HepG2 (cell line): ENCODE measurements around the gene EMP2. TPM values are rescaled to one million over a fixed set of nuclear protein-coding genes. Genes with fewer than 3 reads are reported as not detected.
A peak's percentile ranks its signal among the peaks of the same experiment; 100 is the strongest.

Experiments used
- DPF2 ChIP-seq: sonication (generic); formaldehyde crosslinking; IDR thresholded peaks from 2 replicates; pipeline ENCODE4 v1.4.0; 2020; ENCODE audit warnings: mild to moderate bottlenecking, low read depth, missing genetic modification reagents, borderline replicate concordance
- HMGXB3 ChIP-seq: sonication (generic); formaldehyde crosslinking; IDR thresholded peaks from 2 replicates; pipeline ENCODE4 v1.4.0; 2020; ENCODE audit warnings: missing genetic modification reagents, borderline replicate concordance
- HMGXB4 ChIP-seq, 2 experiments: sonication (generic) in 1 of 2; formaldehyde crosslinking in 1 of 2; IDR thresholded peaks; 2 replicates each; pipeline versions ENCODE4 v1.4.0 to v1.6.1; 2018 to 2020; ENCODE audit warnings: missing genetic modification reagents in 2 of 2, borderline replicate concordance in 1 of 2, low read depth in 1 of 2, mild to moderate bottlenecking in 1 of 2, missing biosample characterization in 1 of 2
- IRF2 ChIP-seq: IDR thresholded peaks from 2 replicates; pipeline ENCODE4 v1.6.1; 2018; ENCODE audit warnings: missing genetic modification reagents, missing compliant biosample characterization
- KDM3A ChIP-seq: IDR thresholded peaks from 2 replicates; pipeline ENCODE4 v1.6.1; 2018; ENCODE audit warnings: low read depth, missing compliant biosample characterization
- LCORL ChIP-seq, 2 experiments: fragments of 450-650 bp in 1 of 2; sonication (generic) in 1 of 2; formaldehyde crosslinking in 1 of 2; IDR thresholded peaks; 2 replicates each; pipeline versions ENCODE4 v1.5.0 to v1.6.1; 2017 to 2020; ENCODE audit warnings: antibody characterized with exemption in 1 of 2, missing genetic modification reagents in 1 of 2
- MIER2 ChIP-seq: IDR thresholded peaks from 2 replicates; pipeline ENCODE4 v1.6.1; 2016; ENCODE audit warnings: missing biosample characterization, missing genetic modification reagents
- MLX ChIP-seq: IDR thresholded peaks from 2 replicates; pipeline ENCODE4 v1.6.1; 2016
- NFYC ChIP-seq: IDR thresholded peaks from 2 replicates; pipeline ENCODE4 v1.6.1; 2016; ENCODE audit warnings: missing genetic modification reagents, missing compliant biosample characterization
- NONO ChIP-seq, 2 experiments: fragments of 450-650 bp in 1 of 2; sonication (generic) in 1 of 2; formaldehyde crosslinking in 1 of 2; IDR thresholded peaks in 1 of 2; conservative IDR thresholded peaks in 1 of 2; 2 replicates each; pipeline versions ENCODE4 v1.6.1 to v1.8.0; 2017 to 2022; ENCODE audit warnings: mild to moderate bottlenecking in 1 of 2, missing genetic modification reagents in 1 of 2, moderate library complexity in 1 of 2
- RARA ChIP-seq: IDR thresholded peaks from 2 replicates; pipeline ENCODE4 v1.6.1; 2016; ENCODE audit warnings: missing genetic modification reagents, missing compliant biosample characterization
- REPIN1 ChIP-seq: sonication (generic); formaldehyde crosslinking; IDR thresholded peaks from 2 replicates; pipeline ENCODE4 v1.8.0; 2022; ENCODE audit warnings: missing genetic modification reagents, low read depth, mild to moderate bottlenecking, borderline replicate concordance
- SYNCRIP ChIP-seq: fragments of 200-400 bp; formaldehyde crosslinking; IDR thresholded peaks from 2 replicates; pipeline ENCODE4 v1.6.1; 2018; ENCODE audit warnings: mild to moderate bottlenecking, low read depth, low read length; ENCODE audit not compliant: insufficient read depth
- TGIF2 ChIP-seq: IDR thresholded peaks from 2 replicates; pipeline ENCODE4 v1.6.1; 2016; ENCODE audit warnings: control low read depth, missing compliant biosample characterization
- YEATS2 ChIP-seq: sonication (generic); formaldehyde crosslinking; IDR thresholded peaks from 2 replicates; pipeline ENCODE4 v1.4.0; 2020; ENCODE audit warnings: missing genetic modification reagents, borderline replicate concordance
- ZBTB20 ChIP-seq: sonication (generic); formaldehyde crosslinking; IDR thresholded peaks from 2 replicates; pipeline ENCODE4 v1.8.1; 2023; ENCODE audit warnings: missing genetic modification reagents, low read depth, mild to moderate bottlenecking, borderline replicate concordance
- ZBTB3 ChIP-seq: sonication (generic); formaldehyde crosslinking; IDR thresholded peaks from 2 replicates; pipeline ENCODE4 v1.4.0; 2020; ENCODE audit warnings: low read depth, mild to moderate bottlenecking, moderate library complexity, missing genetic modification reagents, borderline replicate concordance
- ZFP41 ChIP-seq: sonication (generic); formaldehyde crosslinking; IDR thresholded peaks from 2 replicates; pipeline ENCODE4 v1.4.0; 2020; ENCODE audit warnings: mild to moderate bottlenecking, missing genetic modification reagents, borderline replicate concordance
- ZNF331 ChIP-seq: sonication (generic); formaldehyde crosslinking; IDR thresholded peaks from 2 replicates; pipeline ENCODE4 v1.4.0; 2020; ENCODE audit warnings: missing genetic modification reagents
- ZNF713 ChIP-seq: sonication (generic); formaldehyde crosslinking; IDR thresholded peaks from 2 replicates; pipeline ENCODE4 v1.4.0; 2020; ENCODE audit warnings: mild to moderate bottlenecking, missing genetic modification reagents
- ZNF724P ChIP-seq: sonication (generic); formaldehyde crosslinking; IDR thresholded peaks from 2 replicates; pipeline ENCODE4 v1.8.0; 2022; ENCODE audit warnings: missing genetic modification reagents, borderline replicate concordance
- ZNF747 ChIP-seq: sonication (generic); formaldehyde crosslinking; IDR thresholded peaks from 2 replicates; pipeline ENCODE4 v1.8.1; 2023; ENCODE audit warnings: missing genetic modification reagents, mild to moderate bottlenecking, borderline replicate concordance
- polyA plus RNA-seq, 8 experiments: library from polyadenylated mRNA; depleted of rRNA in 3 of 8; stranded (reverse) in 7 of 8; unstranded in 1 of 8; fragments of >200 nt; fragmentation: Illumina TruSeq in 4 of 8; extraction: Trizol in 4 of 8; gene quantifications; 2 replicates each; pipeline versions ENCODE4 v1.2.1 to v1.2.3, GENCODE V29; 2011 to 2016; ENCODE audit warnings: low read depth in 4 of 8, missing spikeins in 1 of 8, mixed read lengths in 1 of 8; ENCODE audit not compliant: insufficient read depth in 1 of 8
- total RNA-seq, 5 experiments: library from RNA; depleted of rRNA; stranded (reverse); fragments of >200 nt; fragmentation: Illumina TruSeq; extraction: Trizol; gene quantifications; 2 replicates each; pipeline ENCODE4 v1.2.3, GENCODE V29; 2016; ENCODE audit warnings: low read depth in 1 of 5

The EMP2 gene
- total and polyA plus RNA-seq, 2 of the 13 experiments (the other 11 are each of a cell fraction or from before 2014, with no cell fraction given) = 24.6 to 91.2 TPM

GRCh38 chr16:10610499-10611184 lies 30.2 kb upstream of the EMP2 start (continued):
- TF ChIP-seq NONO (IDR thresholded peaks at IDR 0.05) = no peak
- TF ChIP-seq NONO (CRISPR knock-in tag; conservative IDR thresholded peaks at IDR 0.05) = 0 out of 2 replicates have a peak, but pooled peaks have one; percentile 34
- TF ChIP-seq ZNF331 = no peak
- peak; percentile 66 for TF ChIP-seq MLX (CRISPR knock-in tag)
- TF ChIP-seq HMGXB4 (CRISPR knock-in tag; IDR thresholded peaks at IDR 0.05; ENCODE audit: borderline replicate concordance in 1 of 2, low read depth in 1 of 2) = peak in 1 of 2 experiments; percentile 39; a peak in 1 of 4 replicates
- TF ChIP-seq KDM3A (CRISPR knock-in tag) = no peak
- TF ChIP-seq RARA (CRISPR knock-in tag) = peak; percentile 83; the same call in 1 of the 2 replicates
- no peak; the same call in 1 of the 2 replicates for TF ChIP-seq LCORL (IDR thresholded peaks at IDR 0.05)
- peak; percentile 86 for TF ChIP-seq LCORL (CRISPR knock-in tag; IDR thresholded peaks at IDR 0.05)
- peak; percentile 26; the same call in 1 of the 2 replicates for TF ChIP-seq YEATS2 (CRISPR knock-in tag)
- no peak for TF ChIP-seq ZFP41 (CRISPR knock-in tag)
- TF ChIP-seq SYNCRIP = no peak
- TF ChIP-seq NFYC (CRISPR knock-in tag) = peak; percentile 14; the same call in 1 of the 2 replicates
- peak; percentile 15; the same call in 1 of the 2 replicates for TF ChIP-seq IRF2 (CRISPR knock-in tag)
- TF ChIP-seq ZNF747 (CRISPR knock-in tag) = 0 out of 2 replicates have a peak, but pooled peaks have one; percentile 74
- TF ChIP-seq REPIN1 (CRISPR knock-in tag) = no peak
- TF ChIP-seq ZNF713 = no peak
- TF ChIP-seq ZBTB3 = peak; percentile 47; the same call in 1 of the 2 replicates
- TF ChIP-seq ZNF724P = no peak
- peak; percentile 95 for TF ChIP-seq DPF2
- TF ChIP-seq ZBTB20 (CRISPR knock-in tag) = no peak
- TF ChIP-seq HMGXB3 (CRISPR knock-in tag) = no peak
- TF ChIP-seq TGIF2 (CRISPR knock-in tag) = no peak; the same call in 1 of the 2 replicates
- peak; percentile 48 for TF ChIP-seq MIER2 (CRISPR knock-in tag)
